K562 (cell line): ENCODE results near the gene MFF. TPM values are rescaled to one million over a fixed set of nuclear protein-coding genes. Genes with fewer than 3 reads are reported as not detected.

Source experiments
- AFF4 ChIP-seq: sonication (generic); formaldehyde crosslinking; IDR thresholded peaks from 2 replicates; pipeline ENCODE4 v1.8.0; 2023; ENCODE audit warnings: mild to moderate bottlenecking, missing genetic modification reagents
- CBFA2T2 ChIP-seq: fragments of 450-650 bp; conservative IDR thresholded peaks from 2 replicates; pipeline ENCODE4 v1.6.1; 2017; ENCODE audit warnings: mild to moderate bottlenecking
- CBX3 ChIP-seq, 2 experiments: IDR thresholded peaks; 1 replicate in 1 of 2; 2 replicates in 1 of 2; pipeline ENCODE4 v1.6.1; 2012; ENCODE audit warnings: inconsistent platforms in 2 of 2, low read length in 2 of 2, borderline replicate concordance in 1 of 2, control low read depth in 1 of 2
- CCAR2 ChIP-seq: fragments of 200-400 bp; formaldehyde crosslinking; IDR thresholded peaks from 2 replicates; pipeline ENCODE4 v1.6.1; 2017; ENCODE audit warnings: mild to moderate bottlenecking, low read depth, low read length
- ETV5 ChIP-seq: sonication (generic); formaldehyde crosslinking; IDR thresholded peaks from 2 replicates; pipeline ENCODE4 v1.4.0; 2020; ENCODE audit warnings: low read depth, mild to moderate bottlenecking, missing genetic modification reagents
- FOXK1 ChIP-seq: sonication (generic); formaldehyde crosslinking; IDR thresholded peaks from 2 replicates; pipeline ENCODE4 v1.8.0; 2022; ENCODE audit warnings: missing genetic modification reagents, mild to moderate bottlenecking, borderline replicate concordance
- GABPA ChIP-seq: fragments of 200-800 bp; sonication (Bioruptor generic); conservative IDR thresholded peaks from 2 replicates; pipeline ENCODE4 v1.6.1; 2016; ENCODE audit warnings: low read depth, missing genetic modification characterization, missing compliant biosample characterization
- HCFC1 ChIP-seq: IDR thresholded peaks from 2 replicates; pipeline ENCODE4 v1.6.1; 2012; ENCODE audit warnings: low read depth, low read length, improper control_type of control experiment
- LARP7 ChIP-seq: fragments of 450-650 bp; IDR thresholded peaks from 2 replicates; pipeline ENCODE4 v1.6.1; 2016
- MYC ChIP-seq, 2 experiments: fragments of 250-450 bp in 1 of 2; sonication (Bioruptor Pico) in 1 of 2; IDR thresholded peaks; 2 replicates each; pipeline versions ENCODE4 v1.5.1 to v1.6.1; 2012 to 2021; ENCODE audit warnings: low read depth in 2 of 2, borderline replicate concordance in 1 of 2, improper control_type of control experiment in 1 of 2, low read length in 1 of 2, mild to moderate bottlenecking in 1 of 2, moderate library complexity in 1 of 2
- NONO ChIP-seq, 2 experiments: fragments of 200-400 bp in 1 of 2; fragments of 450-650 bp in 1 of 2; formaldehyde crosslinking in 1 of 2; IDR thresholded peaks; 2 replicates each; pipeline ENCODE4 v1.6.1; 2017; ENCODE audit warnings: low read depth in 2 of 2, mild to moderate bottlenecking in 2 of 2, moderate library complexity in 2 of 2, low read length in 1 of 2
- RAD21 ChIP-seq, 2 experiments: fragments of 250-450 bp in 1 of 2; fragments of 450-650 bp in 1 of 2; sonication (Bioruptor Pico) in 1 of 2; formaldehyde crosslinking in 1 of 2; IDR thresholded peaks in 1 of 2; conservative IDR thresholded peaks in 1 of 2; 2 replicates each; pipeline versions ENCODE4 v1.4.0 to v1.8.0; 2020 to 2022; ENCODE audit warnings: mild to moderate bottlenecking in 2 of 2, moderate library complexity in 1 of 2
- RB1 ChIP-seq: fragments of 450-650 bp; IDR thresholded peaks from 2 replicates; pipeline ENCODE4 v1.6.1; 2017; ENCODE audit warnings: low read depth, mild to moderate bottlenecking
- RBM34 ChIP-seq: fragments of 200-400 bp; formaldehyde crosslinking; IDR thresholded peaks from 2 replicates; pipeline ENCODE4 v1.6.1; 2018; ENCODE audit warnings: low read length, borderline replicate concordance; ENCODE audit not compliant: insufficient read depth
- SMARCA5 ChIP-seq: fragments of 450-650 bp; IDR thresholded peaks from 2 replicates; pipeline ENCODE4 v1.6.1; 2016
- SMARCC2 ChIP-seq: fragments of 450-650 bp; IDR thresholded peaks from 2 replicates; pipeline ENCODE4 v1.6.1; 2017; ENCODE audit warnings: antibody characterized with exemption, moderate library complexity, mild to moderate bottlenecking, low read depth
- XRCC5 ChIP-seq: fragments of 200-400 bp; formaldehyde crosslinking; IDR thresholded peaks from 2 replicates; pipeline ENCODE4 v1.6.1; 2017; ENCODE audit warnings: low read depth, mild to moderate bottlenecking, low read length
- ZFX ChIP-seq: sonication (generic); formaldehyde crosslinking; IDR thresholded peaks from 2 replicates; pipeline ENCODE4 v1.8.0; 2022; ENCODE audit warnings: mild to moderate bottlenecking, missing genetic modification reagents, moderate library complexity
- ZNF398 ChIP-seq: fragments of 250-450 bp; sonication (Bioruptor Pico); IDR thresholded peaks from 2 replicates; pipeline ENCODE4 v1.8.0; 2021; ENCODE audit warnings: moderate library complexity, mild to moderate bottlenecking, inconsistent platforms
- ZNF75A ChIP-seq: fragments of 450-650 bp; formaldehyde crosslinking; IDR thresholded peaks from 2 replicates; pipeline ENCODE4 v1.4.0; 2020; ENCODE audit warnings: mild to moderate bottlenecking
- polyA plus RNA-seq, 8 experiments: library from polyadenylated mRNA; depleted of rRNA in 4 of 8; stranded (reverse) in 5 of 8; unstranded in 3 of 8; fragments of >200 nt; fragmentation: Nextera tagmentation in 2 of 8; fragmentation: Illumina TruSeq in 1 of 8; extraction: Ambion mirVana in 2 of 8; extraction: Trizol in 1 of 8; gene quantifications; 2 replicates each; pipeline versions ENCODE4 v1.2.1 to v1.2.3, GENCODE V29; 2011 to 2014; ENCODE audit warnings: inconsistent platforms in 1 of 8, missing spikeins in 1 of 8
- total RNA-seq, 7 experiments: library from RNA; depleted of rRNA in 6 of 7; stranded (reverse); fragments of >200 nt in 6 of 7; fragmentation: Illumina TruSeq in 2 of 7; extraction: Trizol in 2 of 7; gene quantifications; 2 replicates each; pipeline versions ENCODE4 v1.2.1 to v1.2.3, GENCODE V29; 2011 to 2021; ENCODE audit warnings: low replicate concordance in 1 of 7

Gene MFF
- total and polyA plus RNA-seq, 9 of the 15 experiments (the other 6 are each of a cell fraction or from before 2014, with no cell fraction given) = 9.4 to 75.4 (median 55.7) TPM

GRCh38 chr2:227324995-227325838 lies at the start of gene MFF (continued):
- TF ChIP-seq ZNF398 (no peak), AFF4 (CRISPR knock-in tag) (peak; percentile 44; the same call in 1 of the 2 replicates), MYC (IDR thresholded peaks at IDR 0.05; ENCODE audit: low read depth, low read length) (peak; percentile 92), MYC (CRISPR knock-in tag; IDR thresholded peaks at IDR 0.05; ENCODE audit: borderline replicate concordance, low read depth) (no peak), SMARCC2 (no peak), RB1 (peak; percentile 63; the same call in 1 of the 2 replicates), CBX3 (IDR thresholded peaks at IDR 0.05; ENCODE audit: borderline replicate concordance in 1 of 2, low read length in 2 of 2) (peak in 1 of 2 experiments; percentile 84; a peak in 2 of 3 replicates), CCAR2 (no peak), GABPA (tag) (peak; percentile 87), XRCC5 (no peak), FOXK1 (CRISPR knock-in tag) (peak; percentile 57; the same call in 1 of the 2 replicates), RBM34 (no peak), NONO (IDR thresholded peaks at IDR 0.05; ENCODE audit: low read depth in 2 of 2, low read length in 1 of 2) (peak; percentile 58 to 85; a peak in 2 of 4 replicates), SMARCA5 (no peak), ZFX (CRISPR knock-in tag) (peak; percentile 96), ETV5 (CRISPR knock-in tag) (peak; percentile 95), CBFA2T2 (peak; percentile 70), RAD21 (CRISPR knock-in tag; conservative IDR thresholded peaks at IDR 0.05 in 1 of 2, IDR thresholded peaks at IDR 0.05 in 1 of 2) (peak; percentile 14 to 22; a peak in 1 of 4 replicates), ZNF75A (CRISPR knock-in tag) (no peak), LARP7 (no peak), HCFC1 (peak; percentile 88)
